OCI-LY3 (cell line): ENCODE results near the gene CTTNBP2NL.

Experiments
- H2AFZ ChIP-seq: fragments of 200-600, 300-600 bp; shearing (Covaris generic); 2 replicates; pipeline ENCODE4 v1.6.0; 2014; ENCODE audit warnings: antibody characterized with exemption, low read depth, low read length
- H3K27ac ChIP-seq: fragments of 200-600, 300-600 bp; sonication (generic); 2 replicates; pipeline ENCODE4 v1.5.1; 2014; ENCODE audit warnings: mild to moderate bottlenecking, low read length, moderate library complexity, mixed read lengths
- H3K27me3 ChIP-seq: fragments of 200-600, 300-600 bp; sonication (generic); 2 replicates; pipeline ENCODE4 v1.6.1; 2014; ENCODE audit warnings: low read depth, low read length, mixed read lengths
- H3K36me3 ChIP-seq: fragments of 200-600, 300-600 bp; sonication (generic); replicated peaks from 2 replicates; pipeline ENCODE3; 2014; ENCODE audit warnings: low read depth, low read length, mixed read lengths
- H3K4me1 ChIP-seq: fragments of 300-600, 200-600 bp; sonication (generic); 2 replicates; pipeline ENCODE4 v1.6.1; 2014; ENCODE audit warnings: low read length, mixed read lengths
- H3K4me2 ChIP-seq: fragments of 200-600, 300-600 bp; sonication (generic); 2 replicates; pipeline ENCODE4 v1.6.1; 2014; ENCODE audit warnings: low read length, mixed read lengths
- H3K4me3 ChIP-seq: fragments of 300-600, 200-600 bp; sonication (generic); 2 replicates; pipeline ENCODE4 v1.5.1; 2014; ENCODE audit warnings: antibody characterized with exemption, mild to moderate bottlenecking, low read length, moderate library complexity
- H3K79me2 ChIP-seq: fragments of 300-600, 200-600 bp; shearing (Covaris generic); 2 replicates; pipeline ENCODE4 v1.6.1; 2014; ENCODE audit warnings: mild to moderate bottlenecking, low read length, mixed read lengths
- H3K9ac ChIP-seq: fragments of 300-600, 200-600 bp; shearing (Covaris generic); 2 replicates; pipeline ENCODE4 v1.6.0; 2014; ENCODE audit warnings: mild to moderate bottlenecking, low read length, moderate library complexity
- H3K9me3 ChIP-seq: fragments of 200-600, 300-600 bp; shearing (Covaris generic); 2 replicates; pipeline ENCODE4 v1.6.1; 2014; ENCODE audit warnings: low read length, mixed read lengths; ENCODE audit not compliant: insufficient read depth
- H4K20me1 ChIP-seq: fragments of 200-600, 300-600 bp; sonication (generic); 2 replicates; pipeline ENCODE4 v1.6.1; 2016; ENCODE audit warnings: low read length, mixed read lengths; ENCODE audit not compliant: insufficient read depth
- EZH2phosphoT487 ChIP-seq: fragments of 200-600 bp; shearing (Covaris generic); IDR thresholded peaks from 2 replicates; pipeline ENCODE4 v1.6.1; 2018; ENCODE audit warnings: antibody characterized with exemption, mixed run types, low read depth
- TF ChIP-seq, protein P1 (sequence below): fragments of 200-600, 300-600 bp; sonication (generic); IDR thresholded peaks from 2 replicates; pipeline ENCODE4 v1.5.1; 2014; ENCODE audit warnings: antibody characterized with exemption, low read length, low read depth

Gene CTTNBP2NL

DNA sequence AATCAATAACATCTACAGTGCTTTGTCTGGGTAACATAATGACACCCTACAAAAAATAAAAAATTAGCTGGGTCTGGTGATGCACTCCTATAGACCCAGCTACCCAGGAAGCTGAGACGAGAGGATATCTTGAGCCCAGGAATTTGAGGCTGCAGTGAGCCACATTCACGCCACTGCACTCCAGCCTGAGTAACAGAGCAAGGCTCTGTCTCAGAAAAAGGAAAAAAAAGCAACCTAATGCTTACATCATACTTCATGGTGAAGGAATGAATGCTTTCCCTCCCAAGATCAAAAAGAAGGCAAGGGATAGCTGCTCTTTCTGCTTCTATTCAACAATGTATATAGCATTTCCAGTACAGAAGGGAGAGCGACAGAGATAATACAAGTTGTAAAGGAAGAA lies 24.2 kb upstream of the CTTNBP2NL start:
- H4K20me1 ChIP-seq = no peaks in the 10 kb centered on the region
- H3K4me2 ChIP-seq = no peak overlapping the region
- no peak overlapping the region for H3K27ac ChIP-seq
- no peak overlapping the region for H2AFZ ChIP-seq
- H3K79me2 ChIP-seq = no peaks in the 10 kb centered on the region
- no peak overlapping the region for H3K9ac ChIP-seq
- TF ChIP-seq EZH2phosphoT487 = no peak
- TF ChIP-seq, protein P1, sequence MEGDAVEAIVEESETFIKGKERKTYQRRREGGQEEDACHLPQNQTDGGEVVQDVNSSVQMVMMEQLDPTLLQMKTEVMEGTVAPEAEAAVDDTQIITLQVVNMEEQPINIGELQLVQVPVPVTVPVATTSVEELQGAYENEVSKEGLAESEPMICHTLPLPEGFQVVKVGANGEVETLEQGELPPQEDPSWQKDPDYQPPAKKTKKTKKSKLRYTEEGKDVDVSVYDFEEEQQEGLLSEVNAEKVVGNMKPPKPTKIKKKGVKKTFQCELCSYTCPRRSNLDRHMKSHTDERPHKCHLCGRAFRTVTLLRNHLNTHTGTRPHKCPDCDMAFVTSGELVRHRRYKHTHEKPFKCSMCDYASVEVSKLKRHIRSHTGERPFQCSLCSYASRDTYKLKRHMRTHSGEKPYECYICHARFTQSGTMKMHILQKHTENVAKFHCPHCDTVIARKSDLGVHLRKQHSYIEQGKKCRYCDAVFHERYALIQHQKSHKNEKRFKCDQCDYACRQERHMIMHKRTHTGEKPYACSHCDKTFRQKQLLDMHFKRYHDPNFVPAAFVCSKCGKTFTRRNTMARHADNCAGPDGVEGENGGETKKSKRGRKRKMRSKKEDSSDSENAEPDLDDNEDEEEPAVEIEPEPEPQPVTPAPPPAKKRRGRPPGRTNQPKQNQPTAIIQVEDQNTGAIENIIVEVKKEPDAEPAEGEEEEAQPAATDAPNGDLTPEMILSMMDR = no peak
- no peaks in the 10 kb centered on the region for H3K36me3 ChIP-seq
- peaks cover 5% of the 10 kb centered on the region; the same call in 1 of the 2 replicates for H3K4me1 ChIP-seq
- H3K9me3 ChIP-seq = no peaks in the 10 kb centered on the region
- H3K4me3 ChIP-seq = no peak overlapping the region
- peaks cover 12% of the 10 kb centered on the region for H3K27me3 ChIP-seq

DNA sequence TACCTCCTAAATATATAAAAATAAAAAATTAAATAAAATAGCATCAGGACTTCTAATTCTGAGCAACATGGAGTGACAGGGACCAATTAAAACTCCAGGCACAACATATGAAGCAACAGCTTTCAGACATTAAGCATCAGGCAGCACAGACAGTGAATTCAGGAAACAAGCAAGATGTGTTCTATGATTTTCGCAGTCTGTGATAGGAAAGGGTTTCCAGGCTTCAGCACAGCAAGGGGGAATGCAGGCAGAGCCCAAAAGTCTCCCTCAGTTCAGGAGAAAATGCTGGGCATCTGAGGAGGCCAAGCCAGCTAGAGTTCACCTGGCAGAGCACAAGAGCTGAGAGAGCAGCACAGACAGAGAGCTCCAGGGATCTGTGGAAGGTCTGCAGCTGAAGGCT lies 22.2 kb upstream of the CTTNBP2NL start:
- Histone ChIP-seq H3K9me3 (no peaks in the 10 kb centered on the region), H3K4me2 (no peak overlapping the region), H3K36me3 (no peaks in the 10 kb centered on the region), H3K27ac (no peak overlapping the region), H4K20me1 (no peaks in the 10 kb centered on the region), H2AFZ (no peak overlapping the region), H3K9ac (no peak overlapping the region), H3K79me2 (no peaks in the 10 kb centered on the region), H3K4me3 (no peak overlapping the region), H3K27me3 (peaks cover 6% of the 10 kb centered on the region), H3K4me1 (peaks cover 5% of the 10 kb centered on the region; the same call in 1 of the 2 replicates)
- TF ChIP-seq EZH2phosphoT487 = no peak
- TF ChIP-seq, protein P1 = no peak

DNA sequence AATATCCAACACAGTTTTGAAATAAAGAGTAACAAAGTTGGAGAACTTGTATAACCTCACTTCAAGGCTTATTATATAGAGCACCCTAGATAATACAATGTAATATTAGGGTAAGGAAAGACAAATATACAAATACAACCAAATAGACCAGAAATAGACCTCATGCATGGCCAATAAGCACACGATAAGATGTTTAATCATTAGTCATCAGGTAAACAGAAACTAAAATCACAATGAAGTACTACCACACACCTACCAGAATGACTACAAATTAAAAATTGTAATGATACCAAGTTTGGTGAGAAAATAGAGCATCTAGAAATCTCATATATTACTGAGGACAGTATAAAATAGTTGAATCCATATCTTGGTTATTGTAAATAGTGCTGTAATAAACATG lies 20.3 kb upstream of the CTTNBP2NL start:
- Histone ChIP-seq H2AFZ (no peak overlapping the region), H3K4me1 (peaks cover 3% of the 10 kb centered on the region; the same call in 1 of the 2 replicates), H3K79me2 (no peaks in the 10 kb centered on the region), H3K9me3 (no peaks in the 10 kb centered on the region), H4K20me1 (no peaks in the 10 kb centered on the region), H3K36me3 (no peaks in the 10 kb centered on the region), H3K4me3 (no peak overlapping the region), H3K27me3 (no peaks in the 10 kb centered on the region; the same call in 1 of the 2 replicates), H3K9ac (no peak overlapping the region), H3K4me2 (no peak overlapping the region), H3K27ac (no peak overlapping the region)
- TF ChIP-seq, protein P1 = no peak

DNA sequence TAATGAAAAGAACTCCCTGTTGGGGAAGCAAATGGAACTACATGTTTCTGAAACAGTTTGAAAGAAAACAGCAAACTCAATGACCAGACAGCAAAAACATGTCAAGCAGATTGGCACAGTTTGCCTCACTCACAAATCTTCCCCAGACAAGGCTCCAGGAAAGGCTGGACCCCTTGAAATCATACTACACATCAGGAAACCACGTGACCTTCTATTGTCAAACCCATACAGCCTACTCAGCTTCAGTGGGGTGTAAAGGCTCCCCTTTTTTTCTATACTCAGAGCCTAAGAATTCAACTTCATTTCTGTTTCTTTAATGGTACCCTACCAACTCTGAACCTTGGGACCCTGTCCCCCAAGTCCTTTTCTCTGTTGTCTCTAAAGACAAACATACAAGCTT lies 15.7 kb upstream of the CTTNBP2NL start:
- Histone ChIP-seq H2AFZ (no peak overlapping the region), H3K4me1 (no peaks in the 10 kb centered on the region), H4K20me1 (no peaks in the 10 kb centered on the region), H3K4me3 (no peak overlapping the region), H3K36me3 (no peaks in the 10 kb centered on the region), H3K27me3 (peaks cover 3% of the 10 kb centered on the region; the same call in 1 of the 2 replicates), H3K9me3 (no peaks in the 10 kb centered on the region), H3K9ac (no peak overlapping the region), H3K4me2 (no peak overlapping the region), H3K27ac (no peak overlapping the region), H3K79me2 (no peaks in the 10 kb centered on the region)
- TF ChIP-seq EZH2phosphoT487 = no peak
- TF ChIP-seq, protein P1 = no peak
